RWPE1 (cell line): ENCODE results near the gene DCX.

Experiments
- CTCF ChIA-PET: fragments of 350-600 bp; sonication (Branson Sonifier 250); formaldehyde crosslinking; extraction: SDS; loops from one replicate; lab custom pipeline; 2021; lab: Yijun Ruan, JAX
- POLR2A ChIA-PET: fragments of 400-600 bp; formaldehyde crosslinking; extraction: SDS; loops from one replicate; lab custom pipeline; 2020; ENCODE audit warnings: antibody characterized with exemption; ENCODE audit not compliant: low non-redundant PET; lab: Yijun Ruan, JAX
- DNase-seq: peaks from one replicate; pipeline ENCODE4 v3.0.0; 2012; ENCODE audit warnings: low spot score
- H3K27ac ChIP-seq: fragments of 450-650 bp; 2 replicates; pipeline ENCODE4 v1.5.1; 2017
- TF ChIP-seq, protein P1 (sequence below): fragments of 450-650 bp; conservative IDR thresholded peaks from 2 replicates; pipeline ENCODE4 v1.5.1; 2017; ENCODE audit warnings: low read depth, mild to moderate bottlenecking

Gene DCX

DNA sequence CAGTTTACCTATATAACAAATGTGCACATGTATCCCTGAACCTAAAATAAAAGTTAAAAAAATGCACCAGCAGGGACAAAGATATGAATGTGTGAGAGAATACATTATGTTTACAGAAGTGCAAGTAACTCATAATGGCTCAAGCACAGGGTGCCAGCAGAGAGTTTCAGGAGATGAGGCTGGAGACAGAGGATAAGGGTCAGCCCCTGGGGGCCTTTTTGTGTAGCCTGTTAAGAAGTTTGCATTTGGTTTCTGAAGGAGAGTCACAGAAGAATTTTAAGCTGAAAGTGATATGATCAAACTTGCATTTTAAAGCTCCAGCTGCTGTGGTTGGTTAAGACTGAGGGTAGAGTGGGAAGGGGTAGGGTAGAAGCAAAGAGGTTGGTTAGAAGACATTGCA is 93.1 kb downstream of the DCX start:
- TF ChIP-seq, protein P1, sequence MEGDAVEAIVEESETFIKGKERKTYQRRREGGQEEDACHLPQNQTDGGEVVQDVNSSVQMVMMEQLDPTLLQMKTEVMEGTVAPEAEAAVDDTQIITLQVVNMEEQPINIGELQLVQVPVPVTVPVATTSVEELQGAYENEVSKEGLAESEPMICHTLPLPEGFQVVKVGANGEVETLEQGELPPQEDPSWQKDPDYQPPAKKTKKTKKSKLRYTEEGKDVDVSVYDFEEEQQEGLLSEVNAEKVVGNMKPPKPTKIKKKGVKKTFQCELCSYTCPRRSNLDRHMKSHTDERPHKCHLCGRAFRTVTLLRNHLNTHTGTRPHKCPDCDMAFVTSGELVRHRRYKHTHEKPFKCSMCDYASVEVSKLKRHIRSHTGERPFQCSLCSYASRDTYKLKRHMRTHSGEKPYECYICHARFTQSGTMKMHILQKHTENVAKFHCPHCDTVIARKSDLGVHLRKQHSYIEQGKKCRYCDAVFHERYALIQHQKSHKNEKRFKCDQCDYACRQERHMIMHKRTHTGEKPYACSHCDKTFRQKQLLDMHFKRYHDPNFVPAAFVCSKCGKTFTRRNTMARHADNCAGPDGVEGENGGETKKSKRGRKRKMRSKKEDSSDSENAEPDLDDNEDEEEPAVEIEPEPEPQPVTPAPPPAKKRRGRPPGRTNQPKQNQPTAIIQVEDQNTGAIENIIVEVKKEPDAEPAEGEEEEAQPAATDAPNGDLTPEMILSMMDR = no peak
- POLR2A ChIA-PET = no interaction called here
- CTCF ChIA-PET = no interaction called here

DNA sequence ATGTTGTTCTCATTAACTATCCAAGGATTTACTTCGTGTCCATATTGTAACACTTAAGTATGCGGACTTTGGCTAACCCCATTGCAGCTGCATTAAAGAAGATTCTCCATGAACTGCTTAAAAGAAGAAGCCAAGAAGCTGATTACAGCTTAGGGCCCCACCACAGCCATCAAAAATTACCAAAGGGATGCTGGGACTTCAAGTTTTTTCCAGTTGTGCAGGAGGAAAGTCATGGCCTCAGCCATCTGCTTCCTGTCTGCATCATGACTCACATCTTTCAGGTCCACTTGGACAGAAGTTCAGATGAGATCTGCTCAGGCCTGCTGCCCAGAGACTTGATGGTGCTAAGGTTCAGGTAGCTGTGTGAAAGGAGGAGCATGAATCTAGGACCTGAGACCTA is 102.9 kb downstream of the DCX start:
- H3K27ac ChIP-seq = no peak overlapping the region
- no peak for DNase-seq
- CTCF ChIA-PET = no interaction called here
- POLR2A ChIA-PET = no interaction called here
- TF ChIP-seq, protein P1 = no peak

More for the DNA sequence above, 93.1 kb downstream of the DCX start:
- no peak for DNase-seq
- H3K27ac ChIP-seq = no peak overlapping the region

DNA sequence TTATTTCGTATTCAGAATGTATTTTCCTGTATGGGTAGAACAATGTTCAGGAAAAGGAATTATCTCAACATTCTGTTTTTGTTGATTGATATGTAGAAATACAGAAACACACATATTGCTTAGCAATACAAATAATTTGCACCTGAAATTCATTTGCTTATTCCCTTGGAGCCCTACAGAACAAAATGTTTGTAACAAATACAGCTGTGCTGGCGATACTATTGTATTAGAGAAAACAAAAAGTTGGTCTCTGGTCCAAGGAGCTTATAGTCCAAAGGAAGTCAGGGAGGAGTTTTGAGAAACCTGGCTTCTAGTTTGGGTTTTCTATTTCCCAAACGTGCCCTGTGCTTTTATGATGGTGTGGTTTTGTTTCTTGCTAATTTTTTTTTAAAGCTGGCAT is 104.0 kb downstream of the DCX start:
- no peak for DNase-seq
- TF ChIP-seq, protein P1 = no peak
- ChIA-PET CTCF (no interaction called here), POLR2A (no interaction called here)
- no peak overlapping the region for H3K27ac ChIP-seq

DNA sequence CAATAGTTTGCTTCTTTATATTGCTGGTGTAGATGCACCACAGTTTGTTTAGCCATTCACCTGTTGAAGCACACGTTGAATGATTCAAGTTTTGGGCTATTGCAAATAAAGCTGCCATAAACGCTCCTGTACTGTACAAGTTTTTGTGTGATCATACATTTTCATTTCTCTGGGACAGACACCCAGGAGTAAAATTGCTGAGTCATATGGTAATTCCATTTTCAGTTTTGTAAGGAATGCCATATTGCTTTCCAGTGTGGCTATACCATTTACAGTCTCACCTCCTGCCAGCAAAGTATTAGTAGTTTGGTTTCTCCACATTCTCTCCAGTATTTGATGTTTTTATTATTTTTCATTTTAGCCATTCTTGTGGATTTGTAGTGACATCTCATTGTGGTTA is 109.7 kb downstream of the DCX start:
- ChIA-PET POLR2A (no interaction called here), CTCF (no interaction called here)
- H3K27ac ChIP-seq = no peak overlapping the region
- TF ChIP-seq, protein P1 = no peak
- DNase-seq = no peak

DNA sequence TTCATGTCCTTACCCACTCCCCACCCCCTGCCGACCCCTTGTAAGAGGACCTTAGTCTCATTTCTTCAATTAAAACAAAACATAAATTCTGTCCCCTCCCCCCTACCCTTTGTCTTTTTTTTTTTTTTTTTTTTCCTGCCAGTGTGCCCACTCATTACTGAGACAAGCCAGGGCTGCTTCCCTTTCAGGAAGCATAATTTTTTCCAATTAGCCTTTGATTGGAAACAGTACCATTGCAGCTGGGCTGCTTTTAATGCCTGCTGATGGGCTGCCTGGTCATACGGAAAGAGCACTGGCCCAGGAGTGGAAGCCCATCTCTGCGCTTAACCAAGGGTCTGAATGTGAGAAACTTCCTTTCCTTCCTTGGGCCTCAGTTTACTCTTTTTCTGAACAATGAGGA is 123.2 kb downstream of the DCX start:
- DNase-seq = no peak
- CTCF ChIA-PET = no interaction called here
- TF ChIP-seq, protein P1 = no peak
- POLR2A ChIA-PET = no interaction called here
- no peak overlapping the region for H3K27ac ChIP-seq

DNA sequence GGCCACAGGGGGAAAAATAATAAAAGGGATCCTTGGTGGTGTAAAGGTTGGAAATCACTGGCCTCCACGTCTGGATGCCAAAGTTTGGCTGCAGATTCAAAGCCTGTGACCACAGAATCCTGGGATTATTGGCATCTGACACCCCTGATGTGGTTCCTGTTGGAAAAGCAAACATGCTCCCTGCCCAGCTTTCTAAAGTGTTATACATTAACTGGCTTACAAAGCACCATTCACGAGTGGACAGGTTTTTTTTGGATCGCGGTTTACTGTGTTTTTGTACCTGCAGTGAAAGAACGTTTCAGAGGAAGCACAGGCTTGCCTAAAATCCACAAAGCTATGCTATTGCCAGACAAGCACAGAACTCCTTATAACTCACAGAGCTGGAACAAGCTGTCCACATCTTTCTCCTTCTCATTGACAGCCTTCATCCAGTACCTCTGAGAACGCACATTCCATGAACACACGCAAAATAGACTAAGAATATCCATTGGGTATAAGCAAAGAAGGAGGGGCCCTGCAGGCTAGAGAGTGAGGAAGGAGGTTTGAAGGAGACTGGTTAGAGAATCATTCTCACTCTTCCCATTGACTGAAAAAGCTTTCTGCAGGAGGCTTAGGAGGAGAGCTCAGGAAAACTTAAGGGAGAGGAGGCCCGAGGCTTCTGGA is 127.2 kb downstream of the DCX start:
- POLR2A ChIA-PET = no interaction called here
- TF ChIP-seq, protein P1 = no peak
- DNase-seq = no peak
- CTCF ChIA-PET = no interaction called here
- H3K27ac ChIP-seq = no peak overlapping the region
